SK-N-MC (cell line): ENCODE measurements around the gene GRIA2.

Experiments used
- DNase-seq: peaks from one replicate; pipeline ENCODE4 v3.0.0-alpha.2; 2011; ENCODE audit warnings: low read depth, low spot score
- H3K27ac ChIP-seq: fragments of 200-600 bp; sonication (generic); 2 replicates; pipeline ENCODE4 v1.5.1; 2016; ENCODE audit warnings: mixed run types
- H3K36me3 ChIP-seq: fragments of 200-600 bp; sonication (generic); 2 replicates; pipeline ENCODE4 v1.6.1; 2017; ENCODE audit warnings: antibody characterized with exemption, low read length, mixed read lengths; ENCODE audit not compliant: insufficient read depth
- H3K4me3 ChIP-seq: fragments of 200-600 bp; sonication (generic); 2 replicates; pipeline ENCODE4 v1.5.1; 2016
- H3K9ac ChIP-seq: fragments of 200-600 bp; sonication (generic); 2 replicates; pipeline ENCODE4 v1.8.0; 2017; ENCODE audit warnings: mixed run types, mixed read lengths; ENCODE audit not compliant: insufficient read length
- H3K9me3 ChIP-seq: fragments of 200-600 bp; sonication (generic); 2 replicates; pipeline ENCODE4 v1.6.1; 2017; ENCODE audit warnings: low read depth, mild to moderate bottlenecking, antibody characterized with exemption, low read length, moderate library complexity, mixed read lengths
- EZH2 ChIP-seq: fragments of 200-600 bp; sonication (generic); IDR thresholded peaks from one replicate; pipeline ENCODE4 v1.6.1; 2017; ENCODE audit warnings: antibody characterized with exemption
- FOXP2 ChIP-seq: optimal IDR thresholded peaks from 2 replicates; pipeline ENCODE3; 2011; ENCODE audit warnings: mild to moderate bottlenecking, moderate library complexity; ENCODE audit not compliant: insufficient read depth; ENCODE audit errors: extremely low read length, control extremely low read depth
- POLR2AphosphoS5 ChIP-seq: IDR thresholded peaks from 2 replicates; pipeline ENCODE4 v1.6.1; 2012; ENCODE audit warnings: mild to moderate bottlenecking, low read depth, low read length, borderline replicate concordance

The GRIA2 gene

GRCh38 chr4:157219711-157220370 is 687 bp upstream of the GRIA2 start:
- Histone ChIP-seq H3K27ac (no peak overlapping the region), H3K36me3 (no peaks in the 10 kb centered on the region), H3K4me3 (peak overlapping the region; percentile 76), H3K9ac (no peak overlapping the region), H3K9me3 (no peaks in the 10 kb centered on the region)
- TF ChIP-seq POLR2AphosphoS5 = no peak
- no peak for TF ChIP-seq EZH2
- TF ChIP-seq FOXP2 = no peak
- no peak for DNase-seq

GRCh38 chr4:157221426-157221894 is 932 bp downstream of the GRIA2 start:
- no peak overlapping the region for H3K9ac ChIP-seq
- DNase-seq = no peak
- H3K27ac ChIP-seq = no peak overlapping the region
- TF ChIP-seq EZH2 (no peak), POLR2AphosphoS5 (no peak), FOXP2 (no peak)
- H3K9me3 ChIP-seq = no peaks in the 10 kb centered on the region
- H3K4me3 ChIP-seq = peak overlapping the region; percentile 76
- H3K36me3 ChIP-seq = no peaks in the 10 kb centered on the region

- DNase-seq = no peak
- no peaks in the 10 kb centered on the region for H3K9me3 ChIP-seq
- TF ChIP-seq POLR2AphosphoS5 = no peak
- no peak for TF ChIP-seq FOXP2
- no peak for TF ChIP-seq EZH2
- H3K9ac ChIP-seq = no peak overlapping the region
- no peak overlapping the region for H3K27ac ChIP-seq
- H3K36me3 ChIP-seq = no peaks in the 10 kb centered on the region
- peak overlapping the region; percentile 76 for H3K4me3 ChIP-seq
Observed at GRCh38 chr4:157221895-157222770, 1.6 kb downstream of the GRIA2 start.

- no peak for DNase-seq
- no peak overlapping the region for H3K9ac ChIP-seq
- no peak for TF ChIP-seq POLR2AphosphoS5
- TF ChIP-seq EZH2 = no peak
- TF ChIP-seq FOXP2 = no peak
- no peak overlapping the region for H3K27ac ChIP-seq
- H3K36me3 ChIP-seq = no peaks in the 10 kb centered on the region
- H3K4me3 ChIP-seq = peak overlapping the region; percentile 76
- no peaks in the 10 kb centered on the region for H3K9me3 ChIP-seq
Observed at GRCh38 chr4:157222771-157223160, 2.2 kb downstream of the GRIA2 start.

- H3K9me3 ChIP-seq = no peaks in the 10 kb centered on the region
- H3K27ac ChIP-seq = no peak overlapping the region
- no peak overlapping the region for H3K9ac ChIP-seq
- no peak overlapping the region for H3K4me3 ChIP-seq
- no peak for DNase-seq
- no peaks in the 10 kb centered on the region for H3K36me3 ChIP-seq
- no peak for TF ChIP-seq POLR2AphosphoS5
- TF ChIP-seq FOXP2 = no peak
- TF ChIP-seq EZH2 = no peak
Observed at GRCh38 chr4:157223456-157223855, 2.9 kb downstream of the GRIA2 start.

- Histone ChIP-seq H3K36me3 (no peaks in the 10 kb centered on the region), H3K27ac (no peak overlapping the region), H3K9ac (no peak overlapping the region), H3K4me3 (no peak overlapping the region), H3K9me3 (no peaks in the 10 kb centered on the region)
- no peak for DNase-seq
- TF ChIP-seq FOXP2 (no peak), EZH2 (no peak), POLR2AphosphoS5 (no peak)
Observed at GRCh38 chr4:157225096-157225495, 4.6 kb downstream of the GRIA2 start.

GRCh38 chr4:157226035-157226434 is 5.5 kb downstream of the GRIA2 start:
- DNase-seq = no peak
- H3K36me3 ChIP-seq = no peaks in the 10 kb centered on the region
- H3K9ac ChIP-seq = no peak overlapping the region
- H3K9me3 ChIP-seq = no peaks in the 10 kb centered on the region
- no peak overlapping the region for H3K4me3 ChIP-seq
- no peak for TF ChIP-seq FOXP2
- no peak for TF ChIP-seq POLR2AphosphoS5
- TF ChIP-seq EZH2 = no peak
- H3K27ac ChIP-seq = no peak overlapping the region

GRCh38 chr4:157226601-157227000 is 6.1 kb downstream of the GRIA2 start:
- Histone ChIP-seq H3K9me3 (no peaks in the 10 kb centered on the region), H3K36me3 (no peaks in the 10 kb centered on the region), H3K4me3 (no peak overlapping the region), H3K9ac (no peak overlapping the region), H3K27ac (no peak overlapping the region)
- DNase-seq = no peak
- TF ChIP-seq POLR2AphosphoS5 (no peak), EZH2 (no peak), FOXP2 (no peak)
